ENCODE measurements around the gene PDXP. TPM values are rescaled to one million over a fixed set of nuclear protein-coding genes. Genes with fewer than 3 reads are reported as not detected.

The PDXP gene
- total RNA-seq, 1 experiment from 2014 or later = 42.7 TPM

DNA sequence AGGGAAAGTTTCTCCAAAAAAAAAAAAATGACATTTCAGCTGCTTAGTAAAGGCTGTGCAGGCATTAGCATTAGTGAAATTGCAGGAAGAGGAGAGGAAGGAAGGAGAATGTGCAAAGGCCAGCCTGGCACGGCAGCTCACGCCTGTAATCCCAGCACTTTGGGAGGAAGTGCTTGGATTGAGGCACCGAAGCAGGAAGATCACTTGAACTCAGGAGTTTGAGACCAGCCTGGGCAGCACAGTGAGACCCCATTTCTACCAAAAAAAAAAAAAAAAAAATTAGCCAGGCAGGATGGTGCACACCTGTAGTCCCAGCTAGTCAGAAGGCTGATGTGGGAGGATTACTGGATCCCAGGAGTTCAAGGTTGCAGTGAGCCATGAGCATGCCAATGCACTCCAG is 46.1 kb downstream of the PDXP start (continued):
- TF ChIP-seq, protein P1, sequence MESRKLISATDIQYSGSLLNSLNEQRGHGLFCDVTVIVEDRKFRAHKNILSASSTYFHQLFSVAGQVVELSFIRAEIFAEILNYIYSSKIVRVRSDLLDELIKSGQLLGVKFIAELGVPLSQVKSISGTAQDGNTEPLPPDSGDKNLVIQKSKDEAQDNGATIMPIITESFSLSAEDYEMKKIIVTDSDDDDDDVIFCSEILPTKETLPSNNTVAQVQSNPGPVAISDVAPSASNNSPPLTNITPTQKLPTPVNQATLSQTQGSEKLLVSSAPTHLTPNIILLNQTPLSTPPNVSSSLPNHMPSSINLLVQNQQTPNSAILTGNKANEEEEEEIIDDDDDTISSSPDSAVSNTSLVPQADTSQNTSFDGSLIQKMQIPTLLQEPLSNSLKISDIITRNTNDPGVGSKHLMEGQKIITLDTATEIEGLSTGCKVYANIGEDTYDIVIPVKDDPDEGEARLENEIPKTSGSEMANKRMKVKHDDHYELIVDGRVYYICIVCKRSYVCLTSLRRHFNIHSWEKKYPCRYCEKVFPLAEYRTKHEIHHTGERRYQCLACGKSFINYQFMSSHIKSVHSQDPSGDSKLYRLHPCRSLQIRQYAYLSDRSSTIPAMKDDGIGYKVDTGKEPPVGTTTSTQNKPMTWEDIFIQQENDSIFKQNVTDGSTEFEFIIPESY (IDR thresholded peaks at IDR 0.05; ENCODE audit: extremely low read depth, insufficient replicate concordance, low read length) = no peak
- no peak for TF ChIP-seq SRF (IDR thresholded peaks at IDR 0.05; ENCODE audit: low read depth)

DNA sequence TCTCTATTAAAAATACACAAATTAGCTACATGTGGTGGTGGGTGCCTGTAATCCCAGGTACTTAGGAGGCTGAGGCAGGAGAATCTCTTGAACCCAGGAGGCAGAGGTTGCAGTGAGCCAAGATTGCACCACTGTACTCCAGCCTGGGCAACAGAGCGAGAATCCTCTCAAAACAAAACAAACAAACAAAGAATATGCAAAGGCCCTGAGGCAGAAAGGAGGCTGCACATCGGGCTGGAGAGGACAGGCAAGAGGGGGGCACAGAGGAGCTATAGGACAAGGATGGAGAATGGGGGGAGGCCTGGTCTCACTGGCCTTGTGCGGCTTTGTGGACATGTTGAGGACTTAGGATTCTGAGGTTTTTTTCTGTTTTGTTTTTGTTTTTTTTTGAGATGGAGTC is 46.7 kb downstream of the PDXP start:
- POLR2A ChIA-PET = no interaction called here
- H3K9me3 ChIP-seq (ENCODE audit: control insufficient read depth in 1 of 2, insufficient read depth in 1 of 2, low read depth in 1 of 2, low read length in 2 of 2) = no peaks in the 10 kb centered on the region
- H3K9me2 ChIP-seq (ENCODE audit: insufficient read depth) = no peaks in the 10 kb centered on the region
- TF ChIP-seq EZH2phosphoT487 (IDR thresholded peaks at IDR 0.05; ENCODE audit: borderline replicate concordance) (no peak), CEBPB (IDR thresholded peaks at IDR 0.05; ENCODE audit: low read depth) (no peak), ZNF274 (IDR thresholded peaks at IDR 0.05; ENCODE audit: low read depth, low read length) (no peak), YY1 (IDR thresholded peaks at IDR 0.05; ENCODE audit: extremely low read depth, insufficient replicate concordance, low read depth, low read length) (no peak), CBX3 (IDR thresholded peaks at IDR 0.05; ENCODE audit: low read depth) (no peak), EZH2 (IDR thresholded peaks at IDR 0.05) (no peak), FOSL1 (IDR thresholded peaks at IDR 0.05; ENCODE audit: low read depth) (no peak), EGR1 (IDR thresholded peaks at IDR 0.05; ENCODE audit: low read depth) (no peak), POLR2AphosphoS5 (IDR thresholded peaks at IDR 0.05; ENCODE audit: low read depth, low read length) (no peak)
- TF ChIP-seq, protein P2, sequence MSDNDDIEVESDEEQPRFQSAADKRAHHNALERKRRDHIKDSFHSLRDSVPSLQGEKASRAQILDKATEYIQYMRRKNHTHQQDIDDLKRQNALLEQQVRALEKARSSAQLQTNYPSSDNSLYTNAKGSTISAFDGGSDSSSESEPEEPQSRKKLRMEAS (IDR thresholded peaks at IDR 0.05) = no peak
- TF ChIP-seq, protein P3, sequence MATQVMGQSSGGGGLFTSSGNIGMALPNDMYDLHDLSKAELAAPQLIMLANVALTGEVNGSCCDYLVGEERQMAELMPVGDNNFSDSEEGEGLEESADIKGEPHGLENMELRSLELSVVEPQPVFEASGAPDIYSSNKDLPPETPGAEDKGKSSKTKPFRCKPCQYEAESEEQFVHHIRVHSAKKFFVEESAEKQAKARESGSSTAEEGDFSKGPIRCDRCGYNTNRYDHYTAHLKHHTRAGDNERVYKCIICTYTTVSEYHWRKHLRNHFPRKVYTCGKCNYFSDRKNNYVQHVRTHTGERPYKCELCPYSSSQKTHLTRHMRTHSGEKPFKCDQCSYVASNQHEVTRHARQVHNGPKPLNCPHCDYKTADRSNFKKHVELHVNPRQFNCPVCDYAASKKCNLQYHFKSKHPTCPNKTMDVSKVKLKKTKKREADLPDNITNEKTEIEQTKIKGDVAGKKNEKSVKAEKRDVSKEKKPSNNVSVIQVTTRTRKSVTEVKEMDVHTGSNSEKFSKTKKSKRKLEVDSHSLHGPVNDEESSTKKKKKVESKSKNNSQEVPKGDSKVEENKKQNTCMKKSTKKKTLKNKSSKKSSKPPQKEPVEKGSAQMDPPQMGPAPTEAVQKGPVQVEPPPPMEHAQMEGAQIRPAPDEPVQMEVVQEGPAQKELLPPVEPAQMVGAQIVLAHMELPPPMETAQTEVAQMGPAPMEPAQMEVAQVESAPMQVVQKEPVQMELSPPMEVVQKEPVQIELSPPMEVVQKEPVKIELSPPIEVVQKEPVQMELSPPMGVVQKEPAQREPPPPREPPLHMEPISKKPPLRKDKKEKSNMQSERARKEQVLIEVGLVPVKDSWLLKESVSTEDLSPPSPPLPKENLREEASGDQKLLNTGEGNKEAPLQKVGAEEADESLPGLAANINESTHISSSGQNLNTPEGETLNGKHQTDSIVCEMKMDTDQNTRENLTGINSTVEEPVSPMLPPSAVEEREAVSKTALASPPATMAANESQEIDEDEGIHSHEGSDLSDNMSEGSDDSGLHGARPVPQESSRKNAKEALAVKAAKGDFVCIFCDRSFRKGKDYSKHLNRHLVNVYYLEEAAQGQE (IDR thresholded peaks at IDR 0.05; ENCODE audit: low read depth) = no peak
- TF ChIP-seq, protein P4, sequence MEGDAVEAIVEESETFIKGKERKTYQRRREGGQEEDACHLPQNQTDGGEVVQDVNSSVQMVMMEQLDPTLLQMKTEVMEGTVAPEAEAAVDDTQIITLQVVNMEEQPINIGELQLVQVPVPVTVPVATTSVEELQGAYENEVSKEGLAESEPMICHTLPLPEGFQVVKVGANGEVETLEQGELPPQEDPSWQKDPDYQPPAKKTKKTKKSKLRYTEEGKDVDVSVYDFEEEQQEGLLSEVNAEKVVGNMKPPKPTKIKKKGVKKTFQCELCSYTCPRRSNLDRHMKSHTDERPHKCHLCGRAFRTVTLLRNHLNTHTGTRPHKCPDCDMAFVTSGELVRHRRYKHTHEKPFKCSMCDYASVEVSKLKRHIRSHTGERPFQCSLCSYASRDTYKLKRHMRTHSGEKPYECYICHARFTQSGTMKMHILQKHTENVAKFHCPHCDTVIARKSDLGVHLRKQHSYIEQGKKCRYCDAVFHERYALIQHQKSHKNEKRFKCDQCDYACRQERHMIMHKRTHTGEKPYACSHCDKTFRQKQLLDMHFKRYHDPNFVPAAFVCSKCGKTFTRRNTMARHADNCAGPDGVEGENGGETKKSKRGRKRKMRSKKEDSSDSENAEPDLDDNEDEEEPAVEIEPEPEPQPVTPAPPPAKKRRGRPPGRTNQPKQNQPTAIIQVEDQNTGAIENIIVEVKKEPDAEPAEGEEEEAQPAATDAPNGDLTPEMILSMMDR (IDR thresholded peaks at IDR 0.05 in 2 of 3, conservative IDR thresholded peaks at IDR 0.05 in 1 of 3; ENCODE audit: borderline replicate concordance in 1 of 3, insufficient read depth in 1 of 3, low read depth in 2 of 3, low read length in 2 of 3) = no peak
- TF ChIP-seq, protein P1 (IDR thresholded peaks at IDR 0.05; ENCODE audit: extremely low read depth, insufficient replicate concordance, low read length) = no peak
- TF ChIP-seq, protein P5, sequence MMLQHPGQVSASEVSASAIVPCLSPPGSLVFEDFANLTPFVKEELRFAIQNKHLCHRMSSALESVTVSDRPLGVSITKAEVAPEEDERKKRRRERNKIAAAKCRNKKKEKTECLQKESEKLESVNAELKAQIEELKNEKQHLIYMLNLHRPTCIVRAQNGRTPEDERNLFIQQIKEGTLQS (IDR thresholded peaks at IDR 0.05) = no peak

More for the DNA sequence above, 46.7 kb downstream of the PDXP start:
- no peak overlapping the region for H3K27ac ChIP-seq (ENCODE audit: low read depth, low read length)
- H3K4me2 ChIP-seq (ENCODE audit: low read length) = no peak overlapping the region
- no peak overlapping the region for H3K9ac ChIP-seq (ENCODE audit: low read length)
- ATAC-seq (no peak), DNase-seq (ENCODE audit: low read depth, low spot score) (no peak)
- intact Hi-C loops (cut with micrococcal nuclease) = no loop called here
- H3K4me3 ChIP-seq (replicated peaks in 1 of 2; ENCODE audit: low read depth in 1 of 2, low read length in 2 of 2) = no peak overlapping the region
- H3K27me3 ChIP-seq (ENCODE audit: insufficient read depth, low read length) = no peaks in the 10 kb centered on the region
- BruUV-seq (replicated peaks) = no TSS peak
- H3K36me3 ChIP-seq (ENCODE audit: control insufficient read depth in 1 of 2, insufficient read depth in 2 of 2, low read length in 2 of 2) = no peaks in the 10 kb centered on the region
- no peaks in the 10 kb centered on the region for H4K20me1 ChIP-seq (ENCODE audit: insufficient read depth)
- CTCF ChIA-PET = no interaction called here
- no peak overlapping the region for H2AFZ ChIP-seq (ENCODE audit: low read depth, low read length, poor library complexity, severe bottlenecking)
- no peaks in the 10 kb centered on the region for H3K79me2 ChIP-seq (ENCODE audit: insufficient read depth, low read length)
- RAD21 ChIA-PET (ENCODE audit: low non-redundant PET in 1 of 2, low total read pairs in 2 of 2, uncharacterized antibody in 2 of 2, unreplicated experiment in 2 of 2) = no interaction called here
- H3K4me1 ChIP-seq (ENCODE audit: control insufficient read depth in 1 of 2, insufficient read depth in 2 of 2, low read length in 2 of 2) = no peaks in the 10 kb centered on the region; a peak in 1 of 4 replicates

Measured in HCT116 (cell line).